Cerebellar nuclear complex (tissue), 1 donor: ENCODE results near the gene PPP6R3.
A peak's percentile ranks its signal among the peaks of the same experiment; 100 is the strongest.
"Not testable (repeated sequence)": the region's sequence is repeated elsewhere in the genome, so short reads cannot be mapped to it uniquely, and the experiment has no call there.

Experiments
- DNase-seq, 2 experiments: peaks; one replicate each; lab custom pipeline; 2025; lab: John Stamatoyannopoulos, UW

The PPP6R3 gene

GRCh38 chr11:68434159-68434558, 26.4 kb upstream of the PPP6R3 start:
- DNase-seq, result not testable (repeated sequence)

GRCh38 chr11:68436162-68436888, 24.2 kb upstream of the PPP6R3 start:
- no peak for DNase-seq

GRCh38 chr11:68436985-68437926, 23.3 kb upstream of the PPP6R3 start:
- no peak for DNase-seq

- DNase-seq, result no peak
Observed at GRCh38 chr11:68437927-68438657, 22.5 kb upstream of the PPP6R3 start.

- DNase-seq, result no peak
Observed at GRCh38 chr11:68438658-68439259, 21.8 kb upstream of the PPP6R3 start.

GRCh38 chr11:68439355-68440065, 21.0 kb upstream of the PPP6R3 start:
- DNase-seq, result no peak

GRCh38 chr11:68440224-68440623, 20.3 kb upstream of the PPP6R3 start:
- no peak for DNase-seq

GRCh38 chr11:68441466-68442230, 18.9 kb upstream of the PPP6R3 start:
- DNase-seq, result no peak

GRCh38 chr11:68442433-68442832, 18.1 kb upstream of the PPP6R3 start:
- no peak for DNase-seq

GRCh38 chr11:68444566-68444965, 16.0 kb upstream of the PPP6R3 start:
- no peak for DNase-seq

GRCh38 chr11:68445531-68446035, 15.0 kb upstream of the PPP6R3 start:
- DNase-seq, result no peak

- no peak for DNase-seq
Observed at GRCh38 chr11:68446046-68446725, 14.4 kb upstream of the PPP6R3 start.

GRCh38 chr11:68447015-68447801, 13.3 kb upstream of the PPP6R3 start:
- peak in 1 of 2 experiments; percentile 9 for DNase-seq

- not testable (repeated sequence) for DNase-seq
Observed at GRCh38 chr11:68447914-68448313, 12.6 kb upstream of the PPP6R3 start.

- no peak for DNase-seq
Observed at GRCh38 chr11:68448604-68449011, 11.9 kb upstream of the PPP6R3 start.

GRCh38 chr11:68449951-68450350, 10.6 kb upstream of the PPP6R3 start:
- DNase-seq, result no peak

GRCh38 chr11:68450711-68451110, 9.8 kb upstream of the PPP6R3 start:
- no peak for DNase-seq

- no peak for DNase-seq
Observed at GRCh38 chr11:68454767-68455166, 5.8 kb upstream of the PPP6R3 start.

GRCh38 chr11:68455485-68455884, 5.1 kb upstream of the PPP6R3 start:
- DNase-seq, result no peak
